HepG2 (cell line): Measurements from ENCODE around the gene NMU.

ENCODE experiments used
- ARID2 ChIP-seq: sonication (generic); formaldehyde crosslinking; IDR thresholded peaks from 2 replicates; pipeline ENCODE4 v1.8.1; 2022; ENCODE audit warnings: mild to moderate bottlenecking, missing genetic modification reagents, borderline replicate concordance
- CEBPB ChIP-seq: IDR thresholded peaks from 2 replicates; pipeline ENCODE4 v1.6.1; 2011; ENCODE audit warnings: low read depth, low read length, improper control_type of control experiment, borderline replicate concordance
- EP300 ChIP-seq, 3 experiments: sonication (generic) in 1 of 3; formaldehyde crosslinking in 1 of 3; IDR thresholded peaks; 2 replicates each; pipeline versions ENCODE4 v1.5.1 to v1.6.1; 2011 to 2020; ENCODE audit warnings: low read depth in 2 of 3, low read length in 2 of 3, borderline replicate concordance in 1 of 3, improper control_type of control experiment in 1 of 3, mild to moderate bottlenecking in 1 of 3, missing genetic modification reagents in 1 of 3, moderate library complexity in 1 of 3
- EZH2 ChIP-seq: conservative IDR thresholded peaks from 2 replicates; pipeline ENCODE4 v1.6.1; 2012; ENCODE audit warnings: mild to moderate bottlenecking, low read depth, low read length, moderate library complexity
- FIP1L1 ChIP-seq: fragments of 200-400 bp; formaldehyde crosslinking; IDR thresholded peaks from 2 replicates; pipeline ENCODE4 v1.6.1; 2018; ENCODE audit warnings: low read depth, mild to moderate bottlenecking, low read length, moderate library complexity, borderline replicate concordance; ENCODE audit not compliant: insufficient read depth
- FOXK2 ChIP-seq: fragments of 450-650 bp; IDR thresholded peaks from 2 replicates; pipeline ENCODE4 v1.6.1; 2016
- FOXM1 ChIP-seq: sonication (generic); formaldehyde crosslinking; IDR thresholded peaks from 2 replicates; pipeline ENCODE4 v1.5.0; 2020; ENCODE audit warnings: missing genetic modification reagents
- PHF21A ChIP-seq: sonication (generic); formaldehyde crosslinking; IDR thresholded peaks from 2 replicates; pipeline ENCODE4 v1.5.0; 2020; ENCODE audit warnings: mild to moderate bottlenecking, missing genetic modification reagents
- SNRNP70 ChIP-seq: fragments of 200-400 bp; formaldehyde crosslinking; IDR thresholded peaks from 2 replicates; pipeline ENCODE4 v1.6.1; 2017; ENCODE audit warnings: mild to moderate bottlenecking, low read depth, low read length, moderate library complexity
- TBX3 ChIP-seq: fragments of 450-650 bp; IDR thresholded peaks from 2 replicates; pipeline ENCODE4 v1.6.1; 2017; ENCODE audit warnings: antibody characterized with exemption, mild to moderate bottlenecking, inconsistent platforms, borderline replicate concordance
- ZNF792 ChIP-seq: IDR thresholded peaks from 2 replicates; pipeline ENCODE4 v1.6.1; 2016
- TF ChIP-seq, protein P1 (sequence below): sonication (generic); formaldehyde crosslinking; IDR thresholded peaks from 2 replicates; pipeline ENCODE4 v1.5.0; 2020; ENCODE audit warnings: missing genetic modification reagents
- TF ChIP-seq, protein P2 (sequence below): sonication (generic); formaldehyde crosslinking; IDR thresholded peaks from 2 replicates; pipeline ENCODE4 v1.4.0; 2020; ENCODE audit warnings: missing genetic modification reagents, borderline replicate concordance
- TF ChIP-seq, protein P3 (sequence below): sonication (generic); formaldehyde crosslinking; IDR thresholded peaks from 2 replicates; pipeline ENCODE4 v1.5.0; 2020; ENCODE audit warnings: mild to moderate bottlenecking, missing genetic modification reagents, moderate library complexity

DNA sequence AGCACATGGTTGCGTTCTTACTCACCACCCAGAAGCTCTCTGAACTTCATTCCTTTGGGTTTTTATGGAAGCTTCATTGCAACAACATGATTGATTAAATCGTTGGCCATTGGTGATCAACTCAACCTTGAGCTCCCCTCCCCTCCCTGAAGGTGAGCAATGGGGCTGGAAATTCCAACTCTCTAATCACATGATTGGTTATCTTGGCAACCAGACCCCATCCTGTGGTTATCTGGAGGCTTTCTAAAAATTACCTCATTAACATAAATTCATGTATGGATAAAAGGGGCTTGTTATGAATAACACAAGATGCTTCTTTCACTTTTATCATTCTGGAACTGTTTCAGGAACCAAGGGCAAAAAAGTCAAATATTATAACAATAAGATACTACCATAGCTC is 34.6 kb upstream of the NMU start:
- TF ChIP-seq EP300 (IDR thresholded peaks at IDR 0.05; ENCODE audit: low read depth in 2 of 2, low read length in 2 of 2) (no peak), EP300 (CRISPR knock-in tag; IDR thresholded peaks at IDR 0.05; ENCODE audit: borderline replicate concordance) (no peak), FOXM1 (no peak), CEBPB (no peak), TBX3 (no peak), PHF21A (CRISPR knock-in tag) (no peak), FIP1L1 (no peak), EZH2 (no peak), FOXK2 (no peak), ZNF792 (no peak), ARID2 (CRISPR knock-in tag) (no peak), SNRNP70 (no peak)
- TF ChIP-seq, protein P1, sequence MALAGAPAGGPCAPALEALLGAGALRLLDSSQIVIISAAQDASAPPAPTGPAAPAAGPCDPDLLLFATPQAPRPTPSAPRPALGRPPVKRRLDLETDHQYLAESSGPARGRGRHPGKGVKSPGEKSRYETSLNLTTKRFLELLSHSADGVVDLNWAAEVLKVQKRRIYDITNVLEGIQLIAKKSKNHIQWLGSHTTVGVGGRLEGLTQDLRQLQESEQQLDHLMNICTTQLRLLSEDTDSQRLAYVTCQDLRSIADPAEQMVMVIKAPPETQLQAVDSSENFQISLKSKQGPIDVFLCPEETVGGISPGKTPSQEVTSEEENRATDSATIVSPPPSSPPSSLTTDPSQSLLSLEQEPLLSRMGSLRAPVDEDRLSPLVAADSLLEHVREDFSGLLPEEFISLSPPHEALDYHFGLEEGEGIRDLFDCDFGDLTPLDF (CRISPR knock-in tag), result no peak
- TF ChIP-seq, protein P2, sequence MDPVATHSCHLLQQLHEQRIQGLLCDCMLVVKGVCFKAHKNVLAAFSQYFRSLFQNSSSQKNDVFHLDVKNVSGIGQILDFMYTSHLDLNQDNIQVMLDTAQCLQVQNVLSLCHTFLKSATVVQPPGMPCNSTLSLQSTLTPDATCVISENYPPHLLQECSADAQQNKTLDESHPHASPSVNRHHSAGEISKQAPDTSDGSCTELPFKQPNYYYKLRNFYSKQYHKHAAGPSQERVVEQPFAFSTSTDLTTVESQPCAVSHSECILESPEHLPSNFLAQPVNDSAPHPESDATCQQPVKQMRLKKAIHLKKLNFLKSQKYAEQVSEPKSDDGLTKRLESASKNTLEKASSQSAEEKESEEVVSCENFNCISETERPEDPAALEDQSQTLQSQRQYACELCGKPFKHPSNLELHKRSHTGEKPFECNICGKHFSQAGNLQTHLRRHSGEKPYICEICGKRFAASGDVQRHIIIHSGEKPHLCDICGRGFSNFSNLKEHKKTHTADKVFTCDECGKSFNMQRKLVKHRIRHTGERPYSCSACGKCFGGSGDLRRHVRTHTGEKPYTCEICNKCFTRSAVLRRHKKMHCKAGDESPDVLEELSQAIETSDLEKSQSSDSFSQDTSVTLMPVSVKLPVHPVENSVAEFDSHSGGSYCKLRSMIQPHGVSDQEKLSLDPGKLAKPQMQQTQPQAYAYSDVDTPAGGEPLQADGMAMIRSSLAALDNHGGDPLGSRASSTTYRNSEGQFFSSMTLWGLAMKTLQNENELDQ (CRISPR knock-in tag), result no peak
- TF ChIP-seq, protein P3, sequence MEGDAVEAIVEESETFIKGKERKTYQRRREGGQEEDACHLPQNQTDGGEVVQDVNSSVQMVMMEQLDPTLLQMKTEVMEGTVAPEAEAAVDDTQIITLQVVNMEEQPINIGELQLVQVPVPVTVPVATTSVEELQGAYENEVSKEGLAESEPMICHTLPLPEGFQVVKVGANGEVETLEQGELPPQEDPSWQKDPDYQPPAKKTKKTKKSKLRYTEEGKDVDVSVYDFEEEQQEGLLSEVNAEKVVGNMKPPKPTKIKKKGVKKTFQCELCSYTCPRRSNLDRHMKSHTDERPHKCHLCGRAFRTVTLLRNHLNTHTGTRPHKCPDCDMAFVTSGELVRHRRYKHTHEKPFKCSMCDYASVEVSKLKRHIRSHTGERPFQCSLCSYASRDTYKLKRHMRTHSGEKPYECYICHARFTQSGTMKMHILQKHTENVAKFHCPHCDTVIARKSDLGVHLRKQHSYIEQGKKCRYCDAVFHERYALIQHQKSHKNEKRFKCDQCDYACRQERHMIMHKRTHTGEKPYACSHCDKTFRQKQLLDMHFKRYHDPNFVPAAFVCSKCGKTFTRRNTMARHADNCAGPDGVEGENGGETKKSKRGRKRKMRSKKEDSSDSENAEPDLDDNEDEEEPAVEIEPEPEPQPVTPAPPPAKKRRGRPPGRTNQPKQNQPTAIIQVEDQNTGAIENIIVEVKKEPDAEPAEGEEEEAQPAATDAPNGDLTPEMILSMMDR (CRISPR knock-in tag), result no peak
